Stomach (tissue), 9 donors: Measurements from ENCODE around the gene RPS6KA2. TPM values are rescaled to one million over a fixed set of nuclear protein-coding genes. Genes with fewer than 3 reads are reported as not detected.

Source experiments
- DNase-seq, 2 donors: peaks; one replicate each; pipeline versions ENCODE4 v3.0.0 to v3.0.0-alpha.2; 2013 to 2019
- H3K27ac ChIP-seq, 5 donors: fragments of 200-600 bp in 4 of 5; sonication (generic) in 4 of 5; one replicate each; pipeline ENCODE4 v1.5.1; 2013 to 2019; ENCODE audit warnings: mild to moderate bottlenecking in 1 of 5, moderate library complexity in 1 of 5
- H3K27me3 ChIP-seq, 3 donors: fragments of 200-600 bp; sonication (generic); one replicate each; pipeline ENCODE4 v1.5.1; 2017 to 2019; ENCODE audit warnings: mixed run types in 1 of 3
- H3K36me3 ChIP-seq, 4 donors: fragments of 200-600 bp; sonication (generic); 1 replicate in 3 of 4; 2 replicates in 1 of 4; pipeline ENCODE4 v1.5.1; 2016 to 2019
- H3K4me1 ChIP-seq, 4 donors: fragments of 200-600 bp; sonication (generic); one replicate each; pipeline ENCODE4 v1.5.1; 2016 to 2019
- H3K4me3 ChIP-seq, 4 donors: fragments of 200-600 bp; sonication (generic) in 3 of 4; one replicate each; pipeline ENCODE4 v1.5.1; 2016 to 2019; ENCODE audit warnings: mild to moderate bottlenecking in 1 of 4
- H3K9me3 ChIP-seq, 4 donors: fragments of 200-600 bp; sonication (generic); one replicate each; pipeline ENCODE4 v1.5.1; 2016 to 2019
- CTCF ChIP-seq, 7 experiments: fragments of 450-650 bp in 4 of 7; fragments of 200-600 bp in 3 of 7; sonication (generic) in 3 of 7; IDR thresholded peaks; one replicate each; pipeline ENCODE4 v1.5.1; 2016 to 2019; ENCODE audit warnings: antibody characterized with exemption in 7 of 7, control low read depth in 2 of 7, mild to moderate bottlenecking in 1 of 7
- EP300 ChIP-seq: sonication (generic); formaldehyde crosslinking; IDR thresholded peaks from one replicate; pipeline ENCODE4 v1.6.1; 2017; ENCODE audit warnings: antibody characterized with exemption
- POLR2A ChIP-seq, 4 donors: fragments of 450-650 bp; IDR thresholded peaks; one replicate each; pipeline ENCODE4 v1.6.1; 2016; ENCODE audit warnings: antibody characterized with exemption in 4 of 4, control low read depth in 2 of 4, mild to moderate bottlenecking in 1 of 4, moderate library complexity in 1 of 4
- POLR2AphosphoS5 ChIP-seq, 3 donors: sonication (generic); formaldehyde crosslinking; IDR thresholded peaks; one replicate each; pipeline ENCODE4 v1.6.1; 2016; ENCODE audit warnings: antibody characterized with exemption in 3 of 3
- WGBS, 5 donors: extraction: QIAGEN DNeasy Blood & Tissue Kit in 3 of 5; methylation state at CpG; one replicate each; pipeline versions ENCODE4 v1.1.5 to v1.1.7; 2013 to 2018; 5-methylcytosine and 5-hydroxymethylcytosine counted together
- intact Hi-C: fragments of 100-400 bp; cut with DNase I; formaldehyde crosslinking; loops from one replicate; pipeline ENCODE4 v1.15.1; 2023; ENCODE audit warnings: low total_unique reads
- polyA plus RNA-seq, 3 donors: library from polyadenylated mRNA; stranded (reverse); fragments of 200-250 nt; gene quantifications; one replicate each; pipeline ENCODE4 v1.2.3, GENCODE V29; 2013
- total RNA-seq, 5 donors: library from RNA; depleted of rRNA; stranded (reverse); fragments of >200 nt; gene quantifications; one replicate each; pipeline versions ENCODE4 v1.1.0 to v1.2.3, GENCODE V29; 2014 to 2016
- donor health status: healthy with polysubstance abuse.
- donor health status: Bipolar disorder and iron deficiency.
- donor health status: healthy.

The RPS6KA2 gene
- total and polyA plus RNA-seq, 8 donors: 10.9 to 150 (median 68.0) TPM

GRCh38 chr6:166563805-166564204, 63.2 kb downstream of the RPS6KA2 start:
- WGBS, 5 donors: 71 to 91% (median 83%) methylated on average over 9 of the region's 9 CpGs
- no peaks in the 10 kb centered on the region for H3K9me3 ChIP-seq
- DNase-seq: no peak
- peaks cover 0 to 9% (median 2%) of the 10 kb centered on the region in 4 donors for H3K36me3 ChIP-seq
- H3K27ac ChIP-seq: no peak overlapping the region
- no peak overlapping the region for H3K4me3 ChIP-seq
- no peak for TF ChIP-seq POLR2A (IDR thresholded peaks at IDR 0.05)
- no peak for TF ChIP-seq EP300
- TF ChIP-seq CTCF (IDR thresholded peaks at IDR 0.05): no peak
- no peak for TF ChIP-seq POLR2AphosphoS5 (IDR thresholded peaks at IDR 0.05)
- peaks cover 0 to 11% (median 4%) of the 10 kb centered on the region in 4 donors for H3K4me1 ChIP-seq
- H3K27me3 ChIP-seq: no peaks in the 10 kb centered on the region
- intact Hi-C loops: no loop called here

- no peak for DNase-seq
- intact Hi-C loops: no loop called here
- H3K36me3 ChIP-seq: peaks cover 0 to 9% (median 2%) of the 10 kb centered on the region in 4 donors
- H3K27me3 ChIP-seq: no peaks in the 10 kb centered on the region
- H3K4me3 ChIP-seq: no peak overlapping the region
- WGBS, 5 donors: 74 to 95% (median 80%) methylated on average over 14 to 16 of the region's 16 CpGs
- peaks cover 0 to 11% (median 4%) of the 10 kb centered on the region in 4 donors for H3K4me1 ChIP-seq
- H3K9me3 ChIP-seq: no peaks in the 10 kb centered on the region
- TF ChIP-seq POLR2A (IDR thresholded peaks at IDR 0.05): no peak
- TF ChIP-seq POLR2AphosphoS5 (IDR thresholded peaks at IDR 0.05): no peak
- TF ChIP-seq EP300: no peak
- TF ChIP-seq CTCF (IDR thresholded peaks at IDR 0.05): no peak
- H3K27ac ChIP-seq: no peak overlapping the region
These were observed 63.9 kb downstream of the RPS6KA2 start for GRCh38 chr6:166563200-166563599.

- Histone ChIP-seq H3K36me3 (peaks cover 0 to 9% (median 2%) of the 10 kb centered on the region in 4 donors), H3K4me3 (no peak overlapping the region), H3K4me1 (peaks cover 0 to 11% (median 4%) of the 10 kb centered on the region in 4 donors), H3K9me3 (no peaks in the 10 kb centered on the region), H3K27me3 (no peaks in the 10 kb centered on the region), H3K27ac (no peak overlapping the region)
- intact Hi-C loops: no loop called here
- WGBS, 5 donors: 91 to 99% (median 96%) methylated on average over 9 of the region's 9 CpGs
- TF ChIP-seq EP300 (no peak), POLR2AphosphoS5 (IDR thresholded peaks at IDR 0.05) (no peak), POLR2A (IDR thresholded peaks at IDR 0.05) (no peak), CTCF (IDR thresholded peaks at IDR 0.05) (no peak)
- no peak for DNase-seq
These were observed 64.3 kb downstream of the RPS6KA2 start for GRCh38 chr6:166562726-166563125.

GRCh38 chr6:166561771-166562359, 65.2 kb downstream of the RPS6KA2 start:
- H3K4me1 ChIP-seq: peaks cover 0 to 17% (median 6%) of the 10 kb centered on the region in 4 donors
- H3K27me3 ChIP-seq: no peaks in the 10 kb centered on the region
- peak in 1 of 2 donors; percentile 35 for DNase-seq
- TF ChIP-seq POLR2A (IDR thresholded peaks at IDR 0.05): no peak
- no peak for TF ChIP-seq POLR2AphosphoS5 (IDR thresholded peaks at IDR 0.05)
- TF ChIP-seq EP300: no peak
- TF ChIP-seq CTCF (IDR thresholded peaks at IDR 0.05): no peak
- intact Hi-C loops: no loop called here
- H3K4me3 ChIP-seq: no peak overlapping the region
- H3K36me3 ChIP-seq: peaks cover 0 to 9% (median 2%) of the 10 kb centered on the region in 4 donors
- no peaks in the 10 kb centered on the region for H3K9me3 ChIP-seq
- 65 to 85% (median 76%) methylated on average over 10 of the region's 10 CpGs for WGBS, 5 donors
- H3K27ac ChIP-seq: peak overlapping the region in 1 of 5 donors; percentile 15
